Kidney tubule cell (primary cell): Measurements from ENCODE around the gene ZNF804A.
"Not testable (repeated sequence)": the region's sequence is repeated elsewhere in the genome, so short reads cannot be mapped to it uniquely, and the experiment has no call there.

ENCODE experiments used
- DNase-seq: peaks from one replicate; pipeline ENCODE4 v3.0.0-alpha.2; 2018; ENCODE audit warnings: low spot score

ZNF804A gene

GRCh38 chr2:184830531-184830930, 232.2 kb downstream of the ZNF804A start:
- DNase-seq, result no peak

GRCh38 chr2:184834699-184835397, 236.5 kb downstream of the ZNF804A start:
- DNase-seq, result no peak

DNA sequence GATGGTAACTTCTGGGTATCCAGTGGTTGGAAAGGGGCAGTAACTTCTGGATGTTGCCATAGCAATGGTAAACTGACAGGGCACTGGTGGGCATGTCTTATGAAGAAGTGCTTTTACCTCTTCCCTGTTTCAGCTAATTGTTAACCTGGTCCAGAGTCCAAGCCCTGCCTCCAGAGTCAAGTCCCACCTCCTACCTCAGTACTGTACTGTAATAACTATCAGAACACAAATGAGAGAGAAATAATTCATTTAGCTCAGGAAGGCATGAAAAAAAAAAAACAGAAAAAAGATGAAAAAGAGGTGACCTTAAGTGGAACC, 237.0 kb downstream of the ZNF804A start:
- no peak for DNase-seq

DNA sequence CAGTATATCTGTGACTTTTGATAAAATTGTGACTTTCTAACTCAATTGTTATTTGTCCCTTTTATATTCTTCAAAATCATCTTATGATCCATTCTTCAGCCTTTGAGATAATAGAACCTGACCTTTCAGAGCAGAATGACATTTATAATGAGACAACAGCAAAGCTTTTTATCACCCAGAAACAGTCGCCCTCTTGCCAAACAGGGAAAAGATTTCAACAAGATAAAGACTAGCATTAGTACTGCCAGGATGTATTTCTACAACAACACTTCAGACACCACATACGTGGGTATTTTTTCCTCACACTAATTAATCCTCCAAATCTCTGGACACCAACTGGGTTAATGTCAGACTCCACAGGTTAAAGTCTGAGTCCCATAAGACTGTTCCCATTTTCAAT, 249.0 kb downstream of the ZNF804A start:
- DNase-seq, result no peak

- DNase-seq, result no peak
Observed at GRCh38 chr2:184849516-184849915, 251.2 kb downstream of the ZNF804A start.

- DNase-seq, result no peak
Observed at GRCh38 chr2:184851576-184851975, 253.2 kb downstream of the ZNF804A start.

DNA sequence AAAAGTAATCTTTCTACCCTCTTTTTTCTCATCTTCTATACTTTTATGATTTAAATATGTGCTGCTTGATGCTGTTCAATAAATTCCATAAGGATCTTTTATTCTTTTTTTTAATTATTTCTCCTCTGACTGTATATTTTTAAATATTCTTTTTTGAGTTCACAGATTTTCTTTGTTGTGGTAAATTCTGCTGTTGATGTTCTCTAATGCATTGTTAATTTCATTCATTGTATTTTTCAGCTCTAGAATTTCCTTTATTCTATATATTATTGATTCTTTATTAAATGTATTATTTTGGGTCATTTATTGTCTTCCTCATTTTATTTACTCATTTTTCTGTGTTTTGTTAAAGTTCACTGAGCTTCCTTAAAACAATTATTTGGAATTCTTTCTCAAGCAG, 260.9 kb downstream of the ZNF804A start:
- no peak for DNase-seq

DNA sequence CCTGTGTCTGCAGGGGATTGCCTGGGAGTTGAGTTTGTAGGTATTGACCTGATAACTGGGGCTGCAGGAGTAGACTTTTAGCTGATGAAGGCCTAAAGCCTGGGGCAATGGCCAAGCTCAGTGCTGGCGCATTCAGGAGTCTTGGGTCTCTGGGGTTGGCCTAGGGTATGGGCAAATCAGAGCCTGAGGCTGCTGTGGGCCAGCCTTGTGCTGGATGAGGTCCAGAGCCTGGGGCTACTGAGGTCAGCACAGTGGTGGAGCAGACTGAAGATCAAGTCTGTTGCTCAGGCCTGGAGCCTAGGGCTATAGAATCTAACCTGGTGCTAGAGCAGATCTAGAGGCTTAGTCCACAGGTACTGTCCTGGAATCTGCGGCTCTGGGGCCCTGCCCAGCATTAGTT, 262.4 kb downstream of the ZNF804A start:
- no peak for DNase-seq

DNA sequence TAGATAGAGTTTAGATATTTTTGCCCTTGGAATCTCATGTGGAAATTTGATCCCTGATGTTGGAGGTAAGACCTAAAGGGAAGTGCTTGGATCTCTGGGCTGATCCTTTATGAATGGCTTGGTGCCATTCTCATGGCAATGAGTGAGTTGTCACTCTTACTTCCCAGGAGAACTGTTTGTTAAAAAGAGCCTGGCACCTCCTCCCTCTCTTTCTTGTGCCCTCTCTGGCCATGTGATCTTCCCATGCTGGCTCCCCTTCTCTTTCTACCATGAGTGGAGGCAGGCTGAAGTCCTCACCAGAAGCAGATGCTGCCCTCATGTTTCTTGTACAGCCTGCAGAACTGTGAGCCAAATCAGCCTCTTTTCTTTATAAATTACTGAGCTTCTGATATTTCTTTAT, 276.9 kb downstream of the ZNF804A start:
- no peak for DNase-seq

- no peak for DNase-seq
Observed at GRCh38 chr2:184875911-184876310, 277.6 kb downstream of the ZNF804A start.

DNA sequence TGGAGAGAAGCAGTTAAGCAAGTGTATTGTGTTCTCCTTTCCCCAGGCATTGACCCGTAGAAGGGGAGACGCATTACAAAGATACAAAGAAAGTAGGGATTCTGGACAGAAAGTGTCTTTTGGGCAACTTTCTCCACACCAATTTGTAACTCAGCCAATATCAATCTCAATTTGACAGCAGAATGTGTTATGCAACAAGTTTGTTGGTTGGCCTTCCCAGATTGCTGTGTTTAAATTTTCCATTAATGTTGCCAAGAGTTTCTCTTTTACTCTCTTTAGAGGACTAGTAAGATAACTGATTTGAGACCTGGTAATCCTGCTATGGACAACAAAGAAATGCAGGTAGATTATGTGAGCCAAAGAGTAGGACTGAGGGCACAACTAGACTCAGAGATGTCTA, 279.6 kb downstream of the ZNF804A start:
- DNase-seq, result no peak

- no peak for DNase-seq
Observed at GRCh38 chr2:184879671-184880070, 281.3 kb downstream of the ZNF804A start.

DNA sequence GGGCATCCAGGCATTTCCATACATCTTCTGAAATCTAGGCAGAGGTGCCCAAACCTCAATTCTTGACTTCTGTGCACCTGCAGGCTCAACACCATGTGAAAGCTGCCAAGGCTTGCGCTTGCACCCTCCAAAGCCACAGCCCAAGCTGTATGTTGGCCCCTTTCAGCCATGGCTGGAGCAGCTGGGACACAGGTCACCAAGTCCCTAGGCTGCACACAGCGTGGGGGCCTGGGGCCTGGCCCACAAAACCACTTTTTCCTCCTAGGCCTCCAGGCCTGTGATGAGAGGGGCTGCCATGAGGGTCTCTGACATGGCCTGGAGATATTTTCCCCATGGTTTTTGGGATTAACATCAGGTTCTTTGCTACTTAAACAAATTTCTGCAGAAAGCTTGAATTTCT, 288.3 kb downstream of the ZNF804A start:
- DNase-seq, result not testable (repeated sequence)

DNA sequence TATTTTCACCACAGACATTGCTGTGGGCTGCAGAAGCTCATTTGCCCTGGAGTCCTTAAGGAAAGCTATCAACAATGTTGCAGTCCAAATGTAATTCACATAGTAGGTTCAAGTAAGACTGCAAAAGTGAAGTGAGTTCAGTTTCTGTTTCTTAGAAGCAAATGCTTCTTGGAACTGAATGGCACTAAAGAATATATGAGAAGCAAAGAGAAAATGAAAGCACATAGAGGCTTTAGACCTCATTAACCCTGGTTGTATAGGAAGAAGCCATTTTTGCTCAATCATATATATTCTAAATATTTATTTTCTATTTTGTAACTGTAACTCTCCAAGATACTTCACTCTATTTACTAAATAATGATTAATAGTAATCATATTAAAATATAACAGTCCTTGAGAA, 292.0 kb downstream of the ZNF804A start:
- DNase-seq, result no peak

- DNase-seq, result no peak
Observed at GRCh38 chr2:184904991-184905390, 306.7 kb downstream of the ZNF804A start.

DNA sequence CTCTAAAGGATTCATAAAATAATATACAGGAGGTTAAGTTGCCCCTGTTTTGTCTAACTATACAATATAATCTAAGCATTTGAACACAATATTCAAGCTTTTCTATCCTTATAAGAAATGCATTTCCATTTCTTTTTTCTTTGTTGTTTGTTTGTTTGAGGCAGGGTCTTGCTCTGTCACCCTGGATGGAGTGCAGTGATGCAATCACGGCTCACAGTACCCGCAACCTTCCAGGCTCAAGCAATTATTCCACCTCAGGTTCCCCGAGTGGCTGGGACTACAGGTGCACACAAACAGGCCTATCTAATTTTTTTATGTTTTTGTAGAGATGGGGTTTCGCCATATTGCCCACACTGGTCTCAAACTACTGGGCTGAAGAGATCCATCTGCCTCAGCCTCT, 307.8 kb downstream of the ZNF804A start:
- DNase-seq, result no peak

- no peak for DNase-seq
Observed at GRCh38 chr2:184906709-184907108, 308.4 kb downstream of the ZNF804A start.

DNA sequence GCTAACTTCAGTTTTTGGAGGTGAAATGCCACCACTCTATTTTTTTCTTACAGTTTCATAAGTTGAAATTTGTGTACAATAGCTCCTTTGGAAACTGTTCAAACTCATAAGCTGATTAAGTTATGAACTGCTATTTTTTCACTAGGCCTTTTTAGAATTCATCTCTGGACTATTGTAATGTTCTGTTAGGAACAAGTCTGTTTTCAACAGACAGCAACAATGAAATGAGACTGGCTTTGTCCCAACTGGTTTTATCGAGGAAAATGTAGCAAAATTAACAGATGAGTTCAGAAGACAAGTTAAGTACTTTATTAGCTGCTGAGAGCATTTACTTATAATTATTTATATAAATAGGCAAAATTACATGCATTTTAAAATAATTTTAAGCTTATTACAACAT, 310.6 kb downstream of the ZNF804A start:
- DNase-seq, result no peak

DNA sequence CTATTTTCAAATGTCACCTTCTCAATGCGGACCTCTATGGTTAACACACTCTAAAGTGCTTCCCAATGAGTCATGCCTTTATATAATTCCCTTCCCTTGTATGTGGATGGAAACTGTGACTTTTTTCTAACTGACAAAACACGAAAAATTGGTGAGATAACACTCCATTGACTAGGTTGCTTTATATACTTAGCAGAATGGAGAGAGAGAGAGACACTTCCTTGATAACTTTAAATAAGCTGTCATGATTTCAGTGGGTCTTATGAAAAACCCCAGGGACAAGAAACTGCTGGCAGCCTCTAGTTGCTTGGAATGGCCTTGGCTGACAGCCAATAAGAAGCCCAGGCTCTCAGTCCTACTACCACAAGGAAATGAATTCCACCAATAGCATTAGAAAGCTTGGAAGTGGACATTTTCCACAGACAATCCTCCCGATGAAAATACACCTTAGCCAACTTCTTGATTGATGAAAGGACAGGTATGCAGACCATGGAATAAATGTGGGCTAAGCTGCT, 322.2 kb downstream of the ZNF804A start:
- DNase-seq, result no peak

GRCh38 chr2:184921676-184922075, 323.3 kb downstream of the ZNF804A start:
- DNase-seq, result no peak

GRCh38 chr2:184923751-184924150, 325.4 kb downstream of the ZNF804A start:
- no peak for DNase-seq

- DNase-seq, result no peak
Observed at GRCh38 chr2:184927040-184927439, 328.7 kb downstream of the ZNF804A start.

DNA sequence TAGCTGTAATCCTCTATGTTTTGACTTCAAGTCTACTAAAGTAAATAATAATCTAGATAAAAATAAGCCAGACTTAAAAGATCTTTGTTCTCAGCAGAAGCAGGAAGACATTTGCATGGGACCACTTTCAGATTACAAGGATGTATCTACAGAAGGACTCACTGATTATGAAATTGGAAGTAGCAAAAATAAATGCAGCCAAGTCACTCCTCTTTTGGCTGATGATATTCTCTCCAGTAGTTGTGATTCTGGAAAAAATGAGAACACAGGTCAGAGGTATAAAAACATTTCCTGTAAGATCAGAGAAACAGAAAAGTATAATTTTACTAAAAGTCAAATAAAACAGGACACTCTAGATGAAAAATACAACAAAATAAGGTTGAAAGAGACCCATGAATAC, 338.4 kb downstream of the ZNF804A start:
- no peak for DNase-seq

- no peak for DNase-seq
Observed at GRCh38 chr2:184938221-184938985, 340.1 kb downstream of the ZNF804A start.
